Endothelial cell of umbilical vein (primary cell): ENCODE data around the gene RBM3.

Experiments
- CTCF ChIP-seq, 2 donors: IDR thresholded peaks; 1 replicate in 1 of 2; 2 replicates in 1 of 2; pipeline ENCODE4 v1.5.1; 2011; ENCODE audit warnings: low read length in 2 of 2, mild to moderate bottlenecking in 2 of 2, moderate library complexity in 2 of 2, control low read depth in 1 of 2, inconsistent platforms in 1 of 2, low read depth in 1 of 2; ENCODE audit not compliant: insufficient read depth in 1 of 2; ENCODE audit errors: extremely low read depth in 1 of 2
- EZH2 ChIP-seq: IDR thresholded peaks from 2 replicates; pipeline ENCODE4 v1.6.1; 2012; ENCODE audit warnings: borderline replicate concordance, low read depth, mild to moderate bottlenecking, moderate library complexity, low read length, inconsistent platforms; ENCODE audit not compliant: severe bottlenecking
- GATA2 ChIP-seq: IDR thresholded peaks from 2 replicates; pipeline ENCODE4 v1.7.0; 2011; ENCODE audit warnings: low read depth, mild to moderate bottlenecking, moderate library complexity, mixed read lengths, low read length; ENCODE audit not compliant: insufficient read length, insufficient read depth
- JUN ChIP-seq: IDR thresholded peaks from 2 replicates; pipeline ENCODE4 v1.6.1; 2011; ENCODE audit warnings: borderline replicate concordance, low read depth; ENCODE audit not compliant: insufficient read length, insufficient read depth
- MAX ChIP-seq: IDR thresholded peaks from 2 replicates; pipeline ENCODE4 v1.6.1; 2011; ENCODE audit not compliant: insufficient read depth, insufficient read length
- MYC ChIP-seq: IDR thresholded peaks from one replicate; pipeline ENCODE4 v1.6.1; 2011; ENCODE audit warnings: mild to moderate bottlenecking, low read depth, low read length
- POLR2A ChIP-seq: IDR thresholded peaks from 2 replicates; pipeline ENCODE4 v1.6.1; 2012; ENCODE audit warnings: low read depth, mild to moderate bottlenecking, control low read depth, low read length
- POLR2AphosphoS5 ChIP-seq: IDR thresholded peaks from 2 replicates; pipeline ENCODE4 v1.6.1; 2012; ENCODE audit warnings: low read depth, mild to moderate bottlenecking, control low read depth, low read length, moderate library complexity; ENCODE audit not compliant: insufficient read depth

DNA sequence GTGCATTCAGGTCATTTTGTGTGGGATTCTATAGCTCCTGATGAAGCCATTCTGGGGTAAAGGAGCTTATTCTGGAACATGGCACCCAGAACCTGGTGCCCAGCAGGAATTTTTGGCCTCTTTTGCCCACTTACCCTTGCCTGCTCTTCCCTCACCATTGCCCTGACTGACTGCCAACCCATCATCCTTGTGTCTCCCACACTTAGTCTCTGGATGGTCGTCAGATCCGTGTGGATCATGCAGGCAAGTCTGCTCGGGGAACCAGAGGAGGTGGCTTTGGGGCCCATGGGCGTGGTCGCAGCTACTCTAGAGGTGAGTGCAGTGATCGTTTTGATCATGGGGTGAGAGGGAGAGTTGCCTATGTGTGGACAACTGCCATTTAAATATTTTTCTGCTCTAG is 1.8 kb downstream of the RBM3 start:
- TF ChIP-seq CTCF (IDR thresholded peaks at IDR 0.05; ENCODE audit: extremely low read depth in 1 of 2, insufficient read depth in 1 of 2, low read depth in 1 of 2, low read length in 2 of 2) (no peak), JUN (no peak), POLR2A (no peak), GATA2 (no peak), MAX (no peak), POLR2AphosphoS5 (no peak), EZH2 (no peak), MYC (no peak)
